Stimulated activated naive CD4-positive, alpha-beta T cell treated with Interleukin-2 at 50 U/mL for 16 hours (primary cell): ENCODE results near the gene AFTPH.

Source experiments
- DNase-seq: peaks from one replicate; lab custom pipeline; 2025; lab: John Stamatoyannopoulos, UW

The AFTPH gene

DNA sequence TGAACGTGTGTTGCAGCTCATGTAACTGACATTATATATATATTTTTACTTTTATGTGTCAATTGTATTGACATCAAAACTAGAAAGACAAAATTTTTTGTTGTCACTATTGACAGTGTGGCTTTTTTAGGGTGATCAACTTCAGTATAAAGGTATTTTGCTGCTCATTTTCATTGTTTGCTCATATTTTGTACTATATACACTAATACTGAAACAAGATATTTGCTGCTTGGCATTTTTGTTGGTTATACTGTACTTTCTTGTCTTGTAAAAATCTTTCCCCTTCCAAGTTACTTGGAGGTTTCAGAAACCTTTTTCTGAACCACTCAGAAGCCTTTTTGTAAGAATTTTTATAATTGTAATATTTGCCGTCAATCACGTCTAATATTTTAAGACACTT lies 16.5 kb downstream of the AFTPH start:
- DNase-seq = no peak

DNA sequence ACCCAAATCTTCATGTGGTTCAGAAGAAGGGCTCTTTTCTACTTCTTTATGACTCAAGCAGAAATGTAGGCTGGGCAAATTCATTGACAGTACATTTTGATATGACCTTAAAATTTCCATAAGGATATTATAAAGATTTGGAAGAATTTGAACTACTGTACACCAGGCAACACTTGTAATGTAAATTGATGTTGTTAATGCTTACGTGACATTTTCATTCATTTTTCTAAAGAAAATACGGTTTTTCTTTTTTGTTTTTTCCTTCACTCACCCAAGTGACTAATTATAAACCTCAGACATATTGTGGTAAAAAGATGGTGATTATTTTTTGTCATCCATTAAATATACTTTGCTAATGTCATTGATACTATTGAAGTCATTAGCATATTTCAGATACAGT lies 17.4 kb downstream of the AFTPH start:
- no peak for DNase-seq

DNA sequence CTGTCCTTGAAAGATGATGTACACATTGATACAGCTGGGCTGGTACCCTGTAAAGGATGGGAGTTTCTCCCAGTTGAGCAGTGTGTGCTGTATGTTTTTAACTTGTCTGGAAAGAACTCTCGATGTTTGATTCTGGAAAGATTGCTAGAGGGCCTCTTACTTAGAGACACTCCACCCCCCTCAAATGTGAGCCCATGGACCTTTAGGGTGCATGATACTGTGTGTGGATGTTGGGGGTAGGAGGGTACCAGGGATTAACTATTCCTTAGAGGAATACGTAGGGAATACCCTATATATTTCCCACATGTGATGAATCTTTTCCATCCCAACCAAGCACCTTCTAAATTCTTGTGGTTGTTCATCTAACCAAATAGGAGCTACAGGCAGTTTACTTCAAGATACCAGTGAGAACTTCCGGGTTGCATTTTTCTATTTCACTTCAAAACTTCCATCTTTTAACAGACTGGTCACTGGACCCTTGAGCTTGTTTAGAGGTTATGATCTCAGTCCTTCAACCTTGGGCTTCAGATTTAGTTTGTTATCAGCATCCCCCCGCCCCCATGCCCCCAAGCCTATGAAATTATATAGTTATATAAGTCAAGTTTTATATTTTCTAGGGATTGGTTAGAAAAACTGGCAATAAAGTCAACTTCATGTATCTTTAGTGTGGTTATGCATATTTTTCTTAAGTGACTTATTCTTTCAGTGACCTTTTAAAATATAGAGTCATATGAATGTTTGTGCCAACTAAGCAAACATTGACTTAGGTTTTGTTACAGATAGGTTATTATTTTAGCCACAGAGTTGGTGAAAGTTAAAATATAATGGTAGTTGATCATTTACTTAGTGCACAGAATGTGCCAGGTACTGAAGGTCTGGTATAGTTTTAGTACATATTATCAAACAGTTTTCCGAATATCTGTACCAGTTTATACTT lies 18.2 kb downstream of the AFTPH start:
- no peak for DNase-seq

DNA sequence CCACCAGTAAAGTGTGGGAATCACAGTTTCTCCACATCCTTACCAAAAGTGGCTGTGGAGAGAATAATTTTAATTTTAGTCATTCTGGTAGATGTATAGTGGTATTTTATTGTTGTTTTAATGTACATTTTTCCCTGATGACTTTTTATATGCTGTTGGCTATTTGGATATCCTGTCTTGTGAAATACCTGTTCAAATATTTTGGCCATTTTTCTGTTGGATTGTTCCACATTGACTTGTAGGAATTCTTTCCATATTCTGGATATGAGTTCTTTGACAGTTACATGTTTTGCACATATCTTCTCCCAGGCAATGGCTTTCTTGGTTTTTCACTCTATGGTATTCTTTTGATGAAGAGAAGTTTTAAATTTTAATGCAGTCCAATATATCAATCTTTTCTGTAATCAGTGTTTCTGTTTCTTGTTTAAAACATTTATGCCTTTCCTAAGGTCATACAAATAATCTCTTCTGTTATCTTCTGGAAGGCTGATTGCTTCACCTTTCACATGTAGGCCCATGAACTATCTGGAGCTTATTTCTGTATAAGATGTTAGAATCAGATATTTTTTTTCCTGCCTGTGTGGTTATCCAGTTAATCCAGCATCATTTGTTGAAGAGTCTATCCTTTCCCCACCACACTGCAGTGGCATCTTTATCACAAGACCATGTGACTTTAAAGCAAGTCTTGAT lies 19.0 kb downstream of the AFTPH start:
- DNase-seq = no peak

DNA sequence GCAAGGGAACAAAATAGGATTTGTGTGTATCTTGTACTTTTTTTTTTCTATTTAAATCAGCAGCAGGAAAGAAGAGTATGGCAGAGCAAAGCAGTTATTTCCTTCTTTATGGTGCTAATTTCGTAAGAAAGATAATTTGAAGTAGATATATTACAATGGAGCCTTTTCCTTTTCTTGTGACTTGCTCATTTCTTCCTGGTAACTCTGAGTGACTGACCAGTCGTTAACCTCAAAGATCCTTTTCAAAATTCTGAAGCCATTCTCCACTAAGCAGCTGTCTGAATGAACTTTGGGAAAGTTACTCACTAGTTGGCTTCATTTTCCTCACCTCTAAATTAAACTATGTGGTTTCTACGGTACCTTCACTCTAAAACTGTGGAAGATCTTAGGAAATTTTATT lies 24.6 kb downstream of the AFTPH start:
- DNase-seq = no peak

DNA sequence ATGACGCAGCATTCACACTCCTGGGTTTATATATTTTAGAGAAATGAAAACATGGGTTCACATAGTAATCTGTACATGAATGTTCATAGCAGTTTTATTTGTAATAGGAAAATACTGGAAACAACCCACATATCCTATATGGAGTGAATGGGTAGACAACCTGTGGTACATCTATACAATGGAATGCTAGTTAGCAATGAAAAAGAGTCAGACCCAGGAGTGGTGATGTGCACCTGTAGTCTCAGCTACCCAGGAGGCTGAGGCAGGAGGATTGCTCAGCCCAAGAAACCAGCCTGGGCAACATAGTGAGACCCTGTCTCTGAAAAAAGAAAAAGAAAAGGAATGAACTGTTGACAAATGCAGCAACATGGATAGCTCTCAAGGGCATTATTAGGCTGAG lies 25.9 kb downstream of the AFTPH start:
- no peak for DNase-seq

DNA sequence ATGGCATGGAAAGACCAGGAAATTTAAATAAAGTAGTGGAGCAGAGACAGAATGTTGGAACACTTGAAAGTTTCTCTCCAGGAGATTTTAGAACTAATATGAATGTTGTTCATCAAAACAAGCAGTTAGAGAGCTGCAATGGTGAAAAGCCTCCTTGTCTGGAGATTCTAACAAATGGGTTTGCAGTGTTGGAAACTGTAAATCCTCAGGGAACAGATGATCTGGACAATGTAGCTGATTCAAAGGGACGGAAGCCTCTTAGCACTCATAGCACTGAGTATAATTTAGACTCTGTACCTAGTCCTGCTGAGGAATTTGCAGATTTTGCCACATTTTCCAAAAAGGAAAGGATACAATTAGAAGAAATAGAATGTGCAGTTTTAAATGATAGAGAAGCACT lies 27.7 kb downstream of the AFTPH start:
- DNase-seq = no peak

DNA sequence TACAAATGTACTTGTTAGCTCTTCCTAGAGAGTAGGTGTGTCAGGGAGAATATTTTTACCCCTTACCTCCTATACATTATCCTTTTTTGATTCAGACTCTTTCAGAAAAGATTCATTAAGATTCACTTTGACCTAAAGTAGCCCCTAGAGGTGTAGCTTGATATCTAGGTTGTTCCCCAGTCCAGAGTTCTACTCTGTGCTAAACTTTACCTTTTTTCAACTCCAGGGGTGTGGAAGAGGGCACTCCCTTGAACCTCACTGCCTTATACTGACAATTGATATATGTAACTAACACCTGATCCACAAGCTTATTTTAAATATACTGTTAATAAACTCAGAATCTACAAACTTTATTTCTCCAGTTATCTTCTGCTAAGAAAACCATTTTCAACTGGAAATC lies 30.0 kb downstream of the AFTPH start:
- no peak for DNase-seq

DNA sequence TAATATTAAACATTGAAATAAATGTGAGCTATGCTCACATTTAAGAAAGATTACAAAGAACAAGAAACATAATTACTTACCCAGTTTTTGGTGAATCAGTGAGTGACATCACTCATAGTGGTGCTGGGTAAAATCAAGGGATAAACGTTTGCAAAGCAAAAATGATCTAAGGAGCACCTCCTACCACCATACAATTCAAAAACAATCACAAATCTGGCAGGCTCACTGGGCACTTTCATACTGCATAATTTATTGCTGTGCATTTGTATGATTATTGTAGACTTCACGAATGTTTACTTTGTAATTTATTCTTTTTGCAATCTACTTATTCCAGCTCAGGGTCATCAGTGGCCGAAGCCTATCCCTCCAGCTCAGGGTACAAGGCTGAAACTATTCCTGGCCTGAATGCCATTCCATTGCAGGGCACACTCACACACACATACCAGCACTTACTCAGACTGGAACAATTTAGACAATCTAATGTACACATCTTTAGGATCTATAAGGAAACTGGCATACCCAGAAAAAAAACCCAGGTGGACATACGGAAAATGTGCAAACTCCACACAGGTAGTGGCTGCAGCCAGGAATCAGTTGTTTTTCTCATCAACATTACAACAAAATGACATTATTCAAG lies 34.4 kb downstream of the AFTPH start:
- DNase-seq = no peak

DNA sequence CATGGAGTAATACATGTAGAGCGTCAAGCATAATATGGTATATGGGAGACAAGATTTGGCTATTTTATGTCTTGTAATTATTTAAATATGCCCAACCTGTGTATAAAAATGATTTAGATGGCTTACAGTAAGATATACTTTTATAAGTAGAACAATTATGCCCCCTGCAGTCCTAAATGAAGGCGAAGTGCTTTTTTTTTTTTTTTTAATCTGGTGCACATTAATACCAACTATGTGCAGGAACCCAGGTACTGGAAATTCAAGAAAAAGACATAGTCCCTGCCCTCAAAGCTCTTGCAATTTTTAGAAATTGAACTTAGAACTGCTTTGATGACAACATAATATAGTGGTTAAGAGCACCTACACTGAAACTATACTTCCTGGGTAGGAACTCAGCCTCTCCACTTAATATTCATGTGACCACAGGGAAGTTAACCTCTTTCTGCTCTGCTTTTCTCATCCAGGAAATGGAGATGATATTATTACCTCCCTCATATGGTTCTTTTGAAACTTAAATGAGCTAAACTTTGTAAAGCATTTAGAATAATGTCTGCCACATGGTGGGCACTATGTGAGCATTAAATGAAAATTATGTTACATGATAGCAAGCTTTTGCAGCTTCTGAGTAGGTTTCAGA lies 38.1 kb downstream of the AFTPH start:
- no peak for DNase-seq

DNA sequence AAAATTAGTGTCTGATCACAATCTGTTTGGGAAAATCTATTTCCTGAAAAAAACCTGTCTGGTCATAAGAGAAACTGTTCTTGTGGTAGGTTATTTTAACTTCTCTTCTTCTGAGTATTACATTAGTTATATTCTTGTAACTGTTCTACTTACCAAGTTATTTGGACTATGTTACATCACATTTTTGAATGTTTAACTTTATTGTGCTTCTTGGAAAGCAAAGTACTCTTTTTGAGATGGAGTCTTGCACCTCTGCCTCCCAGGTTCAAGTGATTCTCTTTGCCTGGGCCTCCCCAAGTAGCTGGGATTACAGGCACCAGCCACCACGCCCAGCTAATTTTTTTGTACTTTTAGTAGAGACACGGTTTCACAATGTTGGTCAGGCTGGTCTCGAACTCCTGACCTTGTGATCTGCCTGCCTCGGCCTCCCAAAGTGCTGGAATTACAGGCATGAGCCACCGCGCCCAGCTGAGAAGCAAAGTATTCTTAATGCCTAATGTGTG lies 39.4 kb downstream of the AFTPH start:
- DNase-seq = no peak

DNA sequence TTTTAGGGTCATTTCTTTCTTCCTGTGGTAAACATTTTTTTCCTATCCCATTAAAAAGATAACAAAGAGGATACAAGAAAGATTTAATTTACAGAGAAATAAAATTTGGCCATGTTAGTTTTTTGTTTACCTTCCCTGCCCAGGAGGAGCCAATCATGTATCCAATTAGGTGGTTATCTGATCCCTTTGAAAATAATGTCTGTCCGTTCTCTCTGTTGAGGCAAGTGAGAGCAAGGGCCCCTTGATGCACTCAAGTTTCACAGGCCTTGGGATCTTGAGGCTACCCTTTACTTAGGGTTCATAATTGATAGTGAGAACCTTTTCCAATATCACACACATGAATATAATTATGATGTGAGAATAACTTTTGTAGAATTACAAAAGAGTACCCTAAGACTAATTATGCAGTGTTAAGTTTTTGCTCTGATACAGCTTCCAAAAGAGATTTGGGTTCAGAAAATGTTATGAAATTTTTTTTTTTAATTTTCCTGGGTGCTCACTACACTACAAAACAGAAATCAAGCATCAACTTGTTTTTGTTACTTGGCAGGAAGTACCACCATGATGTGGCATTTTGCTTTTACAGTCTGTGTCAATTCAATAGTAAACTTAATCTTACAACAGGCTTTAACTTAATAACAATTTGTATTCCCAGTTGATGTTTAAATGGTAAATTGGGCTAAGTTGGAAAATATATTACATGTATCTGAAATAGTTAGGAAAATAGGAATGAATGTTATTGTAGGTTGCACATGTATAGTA lies 42.0 kb downstream of the AFTPH start:
- no peak for DNase-seq

DNA sequence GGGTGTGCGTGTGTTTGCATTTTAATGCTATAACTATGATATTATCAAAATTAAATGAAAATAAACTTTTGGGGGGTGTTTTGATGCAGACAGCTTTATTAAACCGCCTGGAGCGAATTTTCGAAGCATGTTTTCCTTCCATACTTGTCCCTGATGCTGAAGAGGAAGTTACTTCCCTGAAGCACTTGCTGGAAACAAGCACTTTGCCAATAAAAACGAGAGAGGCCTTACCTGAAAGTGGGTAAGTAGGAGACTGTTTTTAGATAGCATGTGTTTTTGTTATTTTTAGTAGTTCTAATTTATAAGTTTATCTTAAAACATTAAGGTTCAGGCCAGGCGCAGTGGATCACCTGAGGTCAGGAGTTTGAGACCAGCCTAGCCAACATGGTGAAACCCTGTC lies 43.3 kb downstream of the AFTPH start:
- no peak for DNase-seq

DNA sequence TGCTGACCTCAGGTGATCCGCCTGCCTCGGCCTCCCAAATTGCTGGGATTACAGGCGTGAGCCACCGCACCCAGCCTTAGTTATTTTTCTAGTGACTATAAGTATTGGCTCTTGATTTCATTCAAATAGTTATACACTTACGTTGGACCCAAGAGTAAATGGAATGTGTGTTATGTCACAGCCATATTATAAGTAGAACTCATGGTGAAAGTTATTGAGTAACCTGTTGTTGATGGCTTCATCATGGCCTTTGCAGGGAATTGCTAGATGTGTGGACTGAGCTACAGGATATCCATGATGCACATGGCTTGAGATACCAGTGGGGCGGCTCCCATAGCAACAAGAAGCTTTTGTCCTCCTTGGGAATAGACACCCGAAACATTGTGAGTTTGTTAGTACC lies 44.7 kb downstream of the AFTPH start:
- no peak for DNase-seq

DNA sequence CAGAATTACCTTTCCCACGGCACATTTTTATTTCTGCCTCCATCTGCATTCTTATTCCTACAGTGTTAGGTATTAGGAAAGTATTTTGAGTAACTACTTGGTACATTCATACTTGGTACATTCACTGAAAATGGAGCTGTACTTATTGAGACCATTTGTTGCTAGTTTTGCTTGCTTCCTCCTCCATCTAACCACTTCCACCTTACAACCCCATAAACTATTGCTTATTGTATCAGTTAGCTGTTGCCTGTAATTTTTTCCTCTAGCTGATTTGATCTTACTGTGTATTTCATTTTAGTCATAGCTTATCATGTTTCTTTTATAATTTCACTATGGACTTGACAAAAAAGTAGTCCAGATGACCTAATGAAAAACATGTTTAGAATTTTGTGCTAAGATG lies 50.7 kb downstream of the AFTPH start:
- no peak for DNase-seq

DNA sequence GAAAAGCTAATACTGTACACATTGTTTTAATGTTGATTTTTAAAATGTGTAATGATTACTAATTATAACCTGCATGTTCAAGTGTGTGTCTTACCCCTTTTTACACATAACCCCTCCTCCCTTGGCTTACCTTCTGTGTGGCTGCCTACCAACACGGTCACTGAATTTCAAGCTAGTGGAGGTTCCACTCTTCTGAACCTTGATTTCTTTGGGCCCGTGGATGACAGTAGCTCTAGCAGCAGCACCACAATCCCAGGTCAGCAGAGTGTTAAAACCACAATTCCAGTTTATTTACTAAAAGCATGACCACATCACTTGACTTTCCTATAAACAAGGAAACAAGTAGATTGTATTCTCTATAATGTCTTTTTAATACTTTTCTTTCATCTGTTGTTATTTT lies 56.9 kb downstream of the AFTPH start:
- DNase-seq = no peak

DNA sequence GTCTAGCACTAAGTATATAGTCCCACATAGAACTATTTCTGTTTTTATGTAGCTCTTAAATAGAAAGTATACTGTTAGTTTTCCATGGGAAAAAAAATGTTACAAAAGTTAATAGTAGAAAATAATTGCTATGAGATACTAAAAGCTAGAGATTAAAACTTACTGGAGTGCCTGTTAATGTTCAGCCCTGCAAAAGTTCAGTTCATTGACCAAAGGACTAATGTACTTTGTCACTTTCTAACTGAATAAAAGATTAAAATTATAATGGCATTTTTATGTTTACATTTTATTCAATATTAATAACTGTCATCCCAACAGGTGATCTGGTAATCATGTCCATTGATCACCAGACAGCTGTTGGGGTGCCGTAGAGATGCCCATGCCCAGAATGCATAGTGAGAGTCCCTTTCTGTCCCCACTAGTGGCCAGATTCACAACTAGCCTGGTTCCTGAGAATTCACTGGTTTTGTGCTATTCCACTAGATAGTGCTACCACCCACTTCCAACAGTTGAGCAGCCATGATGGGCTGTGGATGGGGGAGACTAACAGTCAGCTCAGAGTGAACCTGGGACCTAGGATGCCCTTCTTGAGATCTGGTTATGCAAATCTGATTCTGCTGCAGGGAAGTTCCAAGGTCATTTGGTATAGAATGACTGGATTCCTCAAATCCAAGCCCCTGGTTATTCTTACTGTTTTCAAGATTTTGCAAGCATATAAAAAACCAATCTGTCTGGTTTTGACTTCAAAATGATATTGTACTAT lies 57.8 kb downstream of the AFTPH start:
- DNase-seq = no peak

DNA sequence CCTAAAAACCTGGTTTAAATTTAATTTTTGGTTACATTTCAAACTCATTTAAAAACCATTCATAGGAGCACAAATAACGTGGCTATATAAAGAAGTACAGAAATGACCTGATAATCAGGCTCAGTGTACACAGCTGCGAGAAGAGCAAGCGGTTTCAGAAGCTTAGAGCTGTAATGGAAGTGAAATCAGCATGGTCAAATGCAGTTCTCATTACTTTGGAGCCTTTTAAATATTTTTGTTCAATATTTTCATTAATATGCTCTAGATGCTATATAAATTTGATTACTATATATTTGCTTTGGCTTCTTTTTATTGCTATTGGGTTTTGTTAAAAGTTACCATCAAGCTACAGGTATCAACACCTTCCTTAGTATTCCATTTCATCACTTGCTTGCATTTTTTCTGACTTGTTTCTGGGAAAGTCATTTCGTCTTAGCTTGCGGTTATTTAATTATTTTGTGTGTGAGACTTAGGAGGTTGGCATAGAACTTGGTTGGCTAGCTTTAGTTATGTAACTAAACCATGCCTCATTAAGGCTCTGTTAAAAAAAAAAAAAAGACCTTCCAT lies 58.7 kb downstream of the AFTPH start:
- no peak for DNase-seq

DNA sequence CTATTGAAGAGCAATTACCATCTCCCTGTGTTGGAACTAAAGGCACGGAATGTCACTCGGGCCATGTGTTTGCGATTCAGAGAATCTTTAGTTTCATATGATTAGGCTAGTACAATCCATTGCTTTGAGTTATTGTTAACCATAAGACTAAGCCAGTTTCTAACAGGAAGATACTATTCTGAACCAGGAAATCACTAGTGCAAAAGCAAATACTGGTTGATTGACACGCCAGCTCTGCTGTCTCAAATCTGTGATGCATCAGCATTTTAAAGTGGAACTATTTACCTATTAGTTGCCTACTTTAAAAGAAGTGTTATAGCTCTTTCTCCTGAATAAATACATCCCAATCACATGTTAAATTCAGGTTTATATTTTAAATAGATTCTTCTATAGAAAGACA lies 61.9 kb downstream of the AFTPH start:
- DNase-seq = no peak

DNA sequence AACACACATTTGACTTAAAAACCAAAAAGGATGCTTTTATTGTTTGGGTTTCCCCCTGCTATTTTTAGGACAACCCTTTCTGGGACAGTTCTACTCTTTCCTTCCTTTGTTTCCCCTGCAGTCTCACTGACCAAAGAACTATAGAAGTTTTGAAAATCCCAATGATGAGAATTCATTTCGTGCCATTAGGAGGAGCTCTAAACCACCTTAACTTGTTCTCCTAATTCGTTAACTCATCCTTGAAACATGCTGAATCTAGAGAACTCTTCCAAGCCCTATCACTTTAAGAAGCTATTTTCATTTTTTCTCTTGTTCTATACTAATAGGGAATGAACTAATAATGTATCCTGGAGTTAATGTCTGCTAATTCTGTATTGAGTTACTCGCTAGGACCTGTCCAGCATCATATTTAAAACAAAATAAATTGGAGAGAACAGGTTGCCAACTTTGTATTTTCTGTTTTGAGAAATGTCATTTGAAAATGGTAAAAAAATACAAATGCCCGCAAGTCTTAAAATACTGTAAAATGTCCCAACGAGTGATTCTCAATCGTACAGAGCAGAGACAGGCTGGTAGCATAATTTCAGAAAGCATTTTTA lies 62.9 kb downstream of the AFTPH start:
- DNase-seq = no peak
